Heart left ventricle (tissue), 13 donors: Measurements from ENCODE around the gene USP53.

ENCODE experiments used
- CTCF ChIP-seq, 12 donors: fragments of 200-600 bp; sonication (generic) in 4 of 12; IDR thresholded peaks; one replicate each; pipeline versions ENCODE4 v1.5.0 to v1.8.0; 2018 to 2022; ENCODE audit warnings: antibody characterized with exemption in 12 of 12, mild to moderate bottlenecking in 5 of 12
- POLR2A ChIP-seq, 2 donors: fragments of 450-650 bp; IDR thresholded peaks; one replicate each; pipeline ENCODE4 v1.6.1; 2017; ENCODE audit warnings: antibody characterized with exemption in 2 of 2, mild to moderate bottlenecking in 2 of 2, moderate library complexity in 2 of 2
- donor health status: ischemic (EF 13 %, LVEDD 7.1; RV severe dilation, severe dysfunction).
- donor health status: DM: no; HTN: yes; CAD: no.
- donor health status: DM: no; HTN: no; CAD: no.
- donor health status: ischemic (EF 25% LVEDD 6.9; RV normal size, moderate dysfunction).
- donor health status: ischemic (EF 25% LVEDD 5.7; RV mildly dilated, moderate dysfunction).
- donor health status: ischemic (EF 35%, LVEDD 5.7; RV mildly dilated, moderate dysfunction).
- donor health status: nonischemic (EF 11% LVEDD 7.7; RV severe dilation, severe dysfunction).
- donor health status: DM: yes; HTN: yes; CAD: no.
- donor health status: PGD.
- donor health status: ischemic (EF 29% LVEDD 5.4; RV normal size, mild dysfunction).
- donor health status: nonischemic (EF 23%, LVEDD 6.1; RV moderate dilation, normal function).

- TF ChIP-seq CTCF (IDR thresholded peaks at IDR 0.05) (no peak), POLR2A (IDR thresholded peaks at IDR 0.05) (no peak)
Measured at GRCh38 chr4:119229908-119230687, 17.6 kb downstream of the USP53 start.
